ENCODE measurements around the gene SNAI3.

The SNAI3 gene

GRCh38 chr16:88655053-88655732, 31.1 kb downstream of the SNAI3 start:
- peaks cover 27% of the 10 kb centered on the region for H4K20me1 ChIP-seq (ENCODE audit: insufficient read depth, low read length)
- H3K4me2 ChIP-seq (ENCODE audit: low read length), result no peak overlapping the region
- peaks cover 30% of the 10 kb centered on the region for H3K79me2 ChIP-seq (ENCODE audit: low read length)
- no peaks in the 10 kb centered on the region for H3K9me3 ChIP-seq (ENCODE audit: insufficient read depth, low read length)
- H3K4me3 ChIP-seq (ENCODE audit: low read length), result no peak overlapping the region
- H3K36me3 ChIP-seq (replicated peaks; ENCODE audit: low read depth, low read length), result peaks cover 52% of the 10 kb centered on the region
- H3K9ac ChIP-seq (ENCODE audit: low read length), result no peak overlapping the region
- H2AFZ ChIP-seq (ENCODE audit: low read depth, low read length), result no peak overlapping the region
- no peak for TF ChIP-seq EZH2phosphoT487 (IDR thresholded peaks at IDR 0.05; ENCODE audit: low read depth)
- no peak for TF ChIP-seq CTCF (IDR thresholded peaks at IDR 0.05; ENCODE audit: low read depth, low read length)
- no peak overlapping the region for H3K27ac ChIP-seq (ENCODE audit: low read length)
- H3K4me1 ChIP-seq (ENCODE audit: low read length), result peaks cover 14% of the 10 kb centered on the region
- H3K27me3 ChIP-seq (ENCODE audit: low read depth, low read length), result no peaks in the 10 kb centered on the region

- Histone ChIP-seq H3K27me3 (ENCODE audit: low read depth, low read length) (no peaks in the 10 kb centered on the region), H4K20me1 (ENCODE audit: insufficient read depth, low read length) (peaks cover 30% of the 10 kb centered on the region), H3K27ac (ENCODE audit: low read length) (no peak overlapping the region), H3K79me2 (ENCODE audit: low read length) (peaks cover 31% of the 10 kb centered on the region), H3K4me3 (ENCODE audit: low read length) (no peak overlapping the region), H3K36me3 (replicated peaks; ENCODE audit: low read depth, low read length) (peaks cover 56% of the 10 kb centered on the region), H3K9ac (ENCODE audit: low read length) (no peak overlapping the region), H3K4me2 (ENCODE audit: low read length) (no peak overlapping the region), H3K4me1 (ENCODE audit: low read length) (peaks cover 16% of the 10 kb centered on the region), H3K9me3 (ENCODE audit: insufficient read depth, low read length) (no peaks in the 10 kb centered on the region), H2AFZ (ENCODE audit: low read depth, low read length) (no peak overlapping the region)
- TF ChIP-seq CTCF (IDR thresholded peaks at IDR 0.05; ENCODE audit: low read depth, low read length) (no peak), EZH2phosphoT487 (IDR thresholded peaks at IDR 0.05; ENCODE audit: low read depth) (no peak)
These were observed 31.8 kb downstream of the SNAI3 start for GRCh38 chr16:88654363-88655052.

- no peak for TF ChIP-seq EZH2phosphoT487 (IDR thresholded peaks at IDR 0.05; ENCODE audit: low read depth)
- TF ChIP-seq CTCF (IDR thresholded peaks at IDR 0.05; ENCODE audit: low read depth, low read length), result no peak
- Histone ChIP-seq H3K27me3 (ENCODE audit: low read depth, low read length) (no peaks in the 10 kb centered on the region), H4K20me1 (ENCODE audit: insufficient read depth, low read length) (peaks cover 30% of the 10 kb centered on the region), H2AFZ (ENCODE audit: low read depth, low read length) (no peak overlapping the region), H3K79me2 (ENCODE audit: low read length) (peaks cover 31% of the 10 kb centered on the region), H3K27ac (ENCODE audit: low read length) (no peak overlapping the region), H3K4me3 (ENCODE audit: low read length) (no peak overlapping the region), H3K4me2 (ENCODE audit: low read length) (no peak overlapping the region), H3K36me3 (replicated peaks; ENCODE audit: low read depth, low read length) (peaks cover 55% of the 10 kb centered on the region), H3K4me1 (ENCODE audit: low read length) (peaks cover 23% of the 10 kb centered on the region), H3K9me3 (ENCODE audit: insufficient read depth, low read length) (no peaks in the 10 kb centered on the region), H3K9ac (ENCODE audit: low read length) (no peak overlapping the region)
These were observed 32.5 kb downstream of the SNAI3 start for GRCh38 chr16:88653596-88654362.

GRCh38 chr16:88653101-88653500, 33.2 kb downstream of the SNAI3 start:
- peaks cover 56% of the 10 kb centered on the region for H3K36me3 ChIP-seq (replicated peaks; ENCODE audit: low read depth, low read length)
- no peak overlapping the region for H3K4me2 ChIP-seq (ENCODE audit: low read length)

More at GRCh38 chr16:88653101-88653500, 33.2 kb downstream of the SNAI3 start:
- TF ChIP-seq CTCF (IDR thresholded peaks at IDR 0.05; ENCODE audit: low read depth, low read length) (no peak), EZH2phosphoT487 (IDR thresholded peaks at IDR 0.05; ENCODE audit: low read depth) (no peak)
- no peaks in the 10 kb centered on the region for H3K27me3 ChIP-seq (ENCODE audit: low read depth, low read length)
- peaks cover 30% of the 10 kb centered on the region for H3K4me1 ChIP-seq (ENCODE audit: low read length)
- no peak overlapping the region for H3K27ac ChIP-seq (ENCODE audit: low read length)
- no peaks in the 10 kb centered on the region for H3K9me3 ChIP-seq (ENCODE audit: insufficient read depth, low read length)
- H4K20me1 ChIP-seq (ENCODE audit: insufficient read depth, low read length), result peaks cover 32% of the 10 kb centered on the region
- no peak overlapping the region for H2AFZ ChIP-seq (ENCODE audit: low read depth, low read length)
- H3K4me3 ChIP-seq (ENCODE audit: low read length), result no peak overlapping the region
- H3K79me2 ChIP-seq (ENCODE audit: low read length), result peaks cover 33% of the 10 kb centered on the region
- H3K9ac ChIP-seq (ENCODE audit: low read length), result no peak overlapping the region

Data from OCI-LY3 (cell line).